H1 (cell line): ENCODE measurements around the gene SMCHD1. TPM values are rescaled to one million over a fixed set of nuclear protein-coding genes. Genes with fewer than 3 reads are reported as not detected.

Experiments
- CTCF ChIA-PET: fragments of 300-600 bp; sonication (Branson Sonifier 250); formaldehyde crosslinking; loops from one replicate; lab custom pipeline; 2021; ENCODE audit not compliant: partially characterized antibody; lab: Charles Lee
- POLR2A ChIA-PET: fragments of 300-600 bp; sonication (Branson Sonifier 250); formaldehyde crosslinking; loops from one replicate; lab custom pipeline; 2021; ENCODE audit warnings: inconsistent platforms; ENCODE audit not compliant: partially characterized antibody; lab: Charles Lee
- DNase-seq, 2 experiments: peaks; one replicate each; pipeline versions ENCODE4 v3.0.0 to v3.0.0-alpha.2; 2010 to 2022; ENCODE audit warnings: low spot score in 2 of 2, low read depth in 1 of 2, mixed read lengths in 1 of 2
- FAIRE-seq: peaks from 2 replicates; lab custom pipeline; 2011; peaks lifted over from hg19 to GRCh38; lab: Jason Lieb, UNC
- H2AFZ ChIP-seq: 2 replicates; pipeline ENCODE4 v1.8.1; 2012; ENCODE audit warnings: low read length, inconsistent platforms
- H2AK5ac ChIP-seq: 2 replicates; pipeline ENCODE4 v1.6.1; 2013; ENCODE audit warnings: low read depth, low read length
- H2BK120ac ChIP-seq: replicated peaks from 2 replicates; pipeline ENCODE3; 2013; ENCODE audit warnings: low read depth, low read length, inconsistent platforms
- H2BK12ac ChIP-seq: 2 replicates; pipeline ENCODE4 v1.6.1; 2013; ENCODE audit warnings: low read depth, low read length
- H2BK15ac ChIP-seq: 2 replicates; pipeline ENCODE4 v1.6.1; 2013; ENCODE audit warnings: low read length
- H2BK20ac ChIP-seq: 2 replicates; pipeline ENCODE4 v1.6.1; 2013; ENCODE audit warnings: low read length
- H2BK5ac ChIP-seq: 2 replicates; pipeline ENCODE4 v1.6.1; 2013; ENCODE audit warnings: low read depth, low read length
- H3K14ac ChIP-seq: 2 replicates; pipeline ENCODE4 v1.6.1; 2013; ENCODE audit warnings: inconsistent platforms; ENCODE audit not compliant: insufficient read length
- H3K18ac ChIP-seq: 2 replicates; pipeline ENCODE4 v1.6.1; 2013; ENCODE audit warnings: low read length; ENCODE audit errors: extremely low read depth
- H3K23ac ChIP-seq: 2 replicates; pipeline ENCODE4 v1.6.1; 2013; ENCODE audit warnings: inconsistent platforms; ENCODE audit not compliant: insufficient read length
- H3K23me2 ChIP-seq: 2 replicates; pipeline ENCODE4 v1.6.1; 2013; ENCODE audit warnings: low read depth, low read length
- H3K27ac ChIP-seq: 2 replicates; pipeline ENCODE4 v1.6.1; 2011; ENCODE audit warnings: low read depth, low read length, inconsistent platforms
- H3K27me3 ChIP-seq, 4 experiments: replicated peaks in 1 of 4; 1 replicate in 1 of 4; 2 replicates in 3 of 4; pipeline versions ENCODE4 v1.6.1 to v1.8.1; 2011 to 2013; ENCODE audit warnings: low read length in 3 of 4, mild to moderate bottlenecking in 3 of 4, inconsistent platforms in 2 of 4, mixed read lengths in 2 of 4, moderate library complexity in 1 of 4; ENCODE audit not compliant: control insufficient read depth in 3 of 4, insufficient read depth in 3 of 4; ENCODE audit errors: extremely low read depth in 1 of 4
- H3K36me3 ChIP-seq, 4 experiments: 2 replicates each; pipeline versions ENCODE4 v1.6.1 to v1.8.1; 2011 to 2013; ENCODE audit warnings: mild to moderate bottlenecking in 4 of 4, low read length in 3 of 4, moderate library complexity in 2 of 4, control low read depth in 1 of 4, inconsistent platforms in 1 of 4; ENCODE audit not compliant: insufficient read depth in 4 of 4, control insufficient read depth in 2 of 4
- H3K4ac ChIP-seq: replicated peaks from 2 replicates; pipeline ENCODE3; 2013; ENCODE audit warnings: low read length, low read depth, mixed read lengths, inconsistent platforms; ENCODE audit not compliant: insufficient read length
- H3K4me1 ChIP-seq, 4 experiments: replicated peaks in 1 of 4; 1 replicate in 1 of 4; 2 replicates in 3 of 4; pipeline versions ENCODE4 v1.6.1 to v1.8.1; 2011 to 2013; ENCODE audit warnings: low read length in 3 of 4, inconsistent platforms in 2 of 4, mixed read lengths in 1 of 4; ENCODE audit not compliant: insufficient read depth in 4 of 4, control insufficient read depth in 3 of 4
- H3K4me2 ChIP-seq, 2 experiments: 2 replicates each; pipeline versions ENCODE4 v1.6.1 to v1.8.1; 2011 to 2013; ENCODE audit warnings: low read depth in 2 of 2, low read length in 2 of 2, control low read depth in 1 of 2, inconsistent platforms in 1 of 2, mild to moderate bottlenecking in 1 of 2; ENCODE audit not compliant: insufficient read depth in 1 of 2
- H3K4me3 ChIP-seq, 4 experiments: fragments of 200-600, 300-600 bp in 1 of 4; sonication (generic), shearing (Covaris generic), sonication (Bioruptor Twin) in 1 of 4; 2 replicates each; pipeline versions ENCODE4 v1.5.1 to v1.8.1; 2011 to 2016; ENCODE audit warnings: low read length in 4 of 4, low read depth in 3 of 4, control low read depth in 2 of 4, inconsistent platforms in 2 of 4, mild to moderate bottlenecking in 2 of 4, mixed read lengths in 1 of 4, moderate library complexity in 1 of 4; ENCODE audit not compliant: insufficient read depth in 2 of 4; ENCODE audit errors: extremely low read depth in 1 of 4
- H3K56ac ChIP-seq: replicated peaks from 2 replicates; pipeline ENCODE3; 2013; ENCODE audit warnings: low read depth, mild to moderate bottlenecking, mixed read lengths, low read length, inconsistent platforms; ENCODE audit not compliant: insufficient read length
- H3K79me1 ChIP-seq: 2 replicates; pipeline ENCODE4 v1.6.1; 2013; ENCODE audit warnings: low read depth, low read length, control low read depth
- H3K79me2 ChIP-seq, 2 experiments: 2 replicates each; pipeline versions ENCODE4 v1.6.1 to v1.8.1; 2012 to 2013; ENCODE audit warnings: low read length in 2 of 2, mild to moderate bottlenecking in 2 of 2, inconsistent platforms in 1 of 2; ENCODE audit not compliant: insufficient read depth in 2 of 2, control insufficient read depth in 1 of 2
- H3K9ac ChIP-seq, 4 experiments: replicated peaks in 1 of 4; 1 replicate in 1 of 4; 2 replicates in 3 of 4; pipeline versions ENCODE4 v1.6.1 to v1.8.1; 2011 to 2013; ENCODE audit warnings: low read depth in 3 of 4, low read length in 3 of 4, control low read depth in 2 of 4, mild to moderate bottlenecking in 2 of 4, moderate library complexity in 2 of 4, inconsistent platforms in 1 of 4; ENCODE audit errors: extremely low read depth in 1 of 4
- H3K9me3 ChIP-seq, 2 experiments: 2 replicates each; pipeline versions ENCODE4 v1.6.1 to v1.8.1; 2012 to 2013; ENCODE audit warnings: mild to moderate bottlenecking in 2 of 2, moderate library complexity in 2 of 2, control low read depth in 1 of 2, inconsistent platforms in 1 of 2, low read depth in 1 of 2, low read length in 1 of 2, mixed read lengths in 1 of 2; ENCODE audit not compliant: insufficient read depth in 2 of 2
- H4K20me1 ChIP-seq, 2 experiments: replicated peaks in 1 of 2; 2 replicates each; pipeline versions ENCODE3 to v1.8.1; 2011 to 2013; ENCODE audit warnings: inconsistent platforms in 2 of 2, low read length in 2 of 2, mild to moderate bottlenecking in 1 of 2; ENCODE audit not compliant: insufficient read depth in 2 of 2, control insufficient read depth in 1 of 2
- H4K5ac ChIP-seq: 2 replicates; pipeline ENCODE4 v1.6.1; 2013; ENCODE audit warnings: low read length, low read depth, mixed read lengths, inconsistent platforms; ENCODE audit not compliant: insufficient read length
- H4K8ac ChIP-seq: 2 replicates; pipeline ENCODE4 v1.8.0; 2013; ENCODE audit warnings: mild to moderate bottlenecking, moderate library complexity, low read length, inconsistent platforms; ENCODE audit not compliant: insufficient read depth; ENCODE audit errors: extremely low read depth
- H4K91ac ChIP-seq: replicated peaks from 2 replicates; pipeline ENCODE3; 2013; ENCODE audit warnings: low read length, mixed read lengths, inconsistent platforms; ENCODE audit not compliant: insufficient read length
- BACH1 ChIP-seq: IDR thresholded peaks from 2 replicates; pipeline ENCODE4 v1.6.1; 2012; ENCODE audit warnings: low read length, improper control_type of control experiment
- BRCA1 ChIP-seq: IDR thresholded peaks from 2 replicates; pipeline ENCODE4 v1.6.1; 2012; ENCODE audit warnings: low read depth, low read length, improper control_type of control experiment
- CEBPB ChIP-seq: IDR thresholded peaks from 2 replicates; pipeline ENCODE4 v1.6.1; 2012; ENCODE audit warnings: low read depth, low read length
- CHD1 ChIP-seq: IDR thresholded peaks from 2 replicates; pipeline ENCODE4 v1.6.1; 2012; ENCODE audit warnings: low read depth, low read length, improper control_type of control experiment
- CHD2 ChIP-seq: IDR thresholded peaks from 2 replicates; pipeline ENCODE4 v1.6.1; 2012; ENCODE audit warnings: low read length, improper control_type of control experiment
- CTBP2 ChIP-seq: IDR thresholded peaks from 2 replicates; pipeline ENCODE4 v1.7.0; 2011; ENCODE audit warnings: borderline replicate concordance, mild to moderate bottlenecking, moderate library complexity, mixed read lengths, low read length; ENCODE audit not compliant: insufficient read depth, insufficient read length
- EGR1 ChIP-seq: IDR thresholded peaks from 2 replicates; pipeline ENCODE4 v1.6.1; 2011; ENCODE audit warnings: low read depth, low read length, borderline replicate concordance
- HDAC2 ChIP-seq, 2 experiments: fragments of 300-600 bp in 1 of 2; sonication (generic) in 1 of 2; IDR thresholded peaks; 2 replicates each; pipeline ENCODE4 v1.6.1; 2011 to 2012; ENCODE audit warnings: low read depth in 2 of 2, low read length in 2 of 2, mild to moderate bottlenecking in 2 of 2, moderate library complexity in 2 of 2, borderline replicate concordance in 1 of 2, inconsistent platforms in 1 of 2
- JUN ChIP-seq: IDR thresholded peaks from 2 replicates; pipeline ENCODE4 v1.6.1; 2011; ENCODE audit warnings: low read depth, mild to moderate bottlenecking, improper control_type of control experiment, low read length
- KDM5A ChIP-seq: fragments of 200-600 bp; IDR thresholded peaks from 2 replicates; pipeline ENCODE4 v1.7.1; 2012; ENCODE audit warnings: mild to moderate bottlenecking, low read length, inconsistent platforms, mixed read lengths
- POLR2A ChIP-seq, 2 experiments: IDR thresholded peaks; 1 replicate in 1 of 2; 2 replicates in 1 of 2; pipeline ENCODE4 v1.6.1; 2011; ENCODE audit warnings: low read depth in 2 of 2, low read length in 2 of 2, mild to moderate bottlenecking in 2 of 2; ENCODE audit errors: control extremely low read depth in 1 of 2
- POLR2AphosphoS5 ChIP-seq: IDR thresholded peaks from 2 replicates; pipeline ENCODE4 v1.6.1; 2011; ENCODE audit warnings: low read depth, low read length
- RFX5 ChIP-seq: IDR thresholded peaks from 2 replicates; pipeline ENCODE4 v1.6.1; 2011; ENCODE audit warnings: low read depth, low read length, improper control_type of control experiment, borderline replicate concordance
- SIX5 ChIP-seq: IDR thresholded peaks from 2 replicates; pipeline ENCODE4 v1.6.1; 2011; ENCODE audit warnings: mild to moderate bottlenecking, low read depth, low read length
- TAF7 ChIP-seq: optimal IDR thresholded peaks from 2 replicates; pipeline ENCODE3; 2011; ENCODE audit warnings: low read depth, mild to moderate bottlenecking, inconsistent platforms, low read length, moderate library complexity, borderline replicate concordance
- TBP ChIP-seq: IDR thresholded peaks from 2 replicates; pipeline ENCODE4 v1.6.1; 2011; ENCODE audit warnings: low read depth, low read length, improper control_type of control experiment
- WGBS, 2 experiments: shearing (Covaris generic) in 1 of 2; methylation state at CpG; one replicate each; pipeline versions ENCODE4 v1.1.6 to v1.1.7; 2013 to 2015; ENCODE audit warnings: low lambda C conversion rate in 2 of 2, mixed read lengths in 2 of 2, inconsistent platforms in 1 of 2, low coverage in 1 of 2, missing lambda C conversion rate in 1 of 2; ENCODE audit not compliant: insufficient replicate concordance in 2 of 2, insufficient coverage in 1 of 2, insufficient read length in 1 of 2; ENCODE audit errors: extremely low coverage in 1 of 2, missing lambda C conversion rate in 1 of 2; 5-methylcytosine and 5-hydroxymethylcytosine counted together
- polyA plus RNA-seq, 7 experiments: library from polyadenylated mRNA; depleted of rRNA in 3 of 7; stranded (reverse) in 5 of 7; unstranded in 2 of 7; fragments of >200 nt in 5 of 7; fragments of 200-250 nt in 2 of 7; gene quantifications; 1 replicate in 5 of 7; 2 replicates in 1 of 7; 4 replicates in 1 of 7; pipeline versions ENCODE4 v1.2.1 to v1.2.3, GENCODE V29; 2011 to 2013; ENCODE audit warnings: missing spikeins in 2 of 7, mixed read lengths in 2 of 7
- total RNA-seq: library from RNA; stranded (reverse); fragmentation: NEBNext Ultra II Directional; extraction: Animal tissue kit (Norgen Biotek cat#: 25700); gene quantifications from 2 replicates; pipeline ENCODE4 v1.2.1, GENCODE V29; 2021

SMCHD1 gene
- total and polyA plus RNA-seq, 2 of the 8 experiments (the other 6 are each of a cell fraction or from before 2014, with no cell fraction given): 9.3 to 32.0 TPM

GRCh38 chr18:2655954-2656236, 369 bp downstream of the SMCHD1 start:
- Histone ChIP-seq H3K9ac (peak overlapping the region; percentile 62 to 95 (median 86)), H2BK20ac (no peak overlapping the region), H3K36me3 (no peaks in the 10 kb centered on the region), H2BK5ac (no peak overlapping the region), H3K27me3 (peaks cover 3 to 25% (median 22%) of the 10 kb centered on the region in 4 experiments), H4K91ac (no peak overlapping the region), H4K5ac (no peak overlapping the region), H2AK5ac (no peak overlapping the region), H3K14ac (no peak overlapping the region), H3K23me2 (peaks cover 21% of the 10 kb centered on the region), H3K27ac (peak overlapping the region; percentile 69; the same call in 1 of the 2 replicates), H2BK120ac (no peak overlapping the region), H3K9me3 (no peaks in the 10 kb centered on the region), H3K79me1 (peaks cover 6% of the 10 kb centered on the region; the same call in 1 of the 2 replicates), H3K79me2 (peaks cover 0 to 45% of the 10 kb centered on the region in 2 experiments; a peak in 2 of 4 replicates), H3K4me3 (peak overlapping the region; percentile 66 to 97 (median 86)), H4K20me1 (peaks cover 9 to 13% of the 10 kb centered on the region in 2 experiments), H3K23ac (no peak overlapping the region), H2AFZ (no peak overlapping the region), H3K4me1 (peaks cover 0 to 9% (median 4%) of the 10 kb centered on the region in 4 experiments; a peak in 5 of 7 replicates), H3K18ac (peak overlapping the region; percentile 90; the same call in 1 of the 2 replicates), H3K56ac (peak overlapping the region; percentile 69), H3K4me2 (peak overlapping the region; percentile 89 to 91), H2BK15ac (no peak overlapping the region), H2BK12ac (no peak overlapping the region), H3K4ac (no peak overlapping the region), H4K8ac (peak overlapping the region; percentile 85; the same call in 1 of the 2 replicates)
- DNase-seq (no peak), FAIRE-seq (no peak)
- POLR2A ChIA-PET: interaction anchor here (0.7 to 2.0 kb wide), 20 partner anchors 8 to 590 kb away, joined by 3 to 9 read pairs (median 4); partner anchors contain the start of genes METTL4 and NDC80
- CTCF ChIA-PET: no interaction called here
- 1% methylated on average over 30 of the region's 37 CpGs; no CpG with 5 or more reads in 1 of the 2 experiments for WGBS, 2 experiments
- TF ChIP-seq JUN (no peak), HDAC2 (IDR thresholded peaks at IDR 0.05; ENCODE audit: borderline replicate concordance in 1 of 2, low read depth in 2 of 2, low read length in 2 of 2) (no peak), RFX5 (no peak), EGR1 (no peak), CEBPB (no peak), BACH1 (no peak), BRCA1 (no peak), CHD1 (no peak), POLR2AphosphoS5 (no peak), CHD2 (no peak), KDM5A (no peak), TAF7 (peak; percentile 22), CTBP2 (no peak), SIX5 (no peak), TBP (0 out of 2 replicates have a peak, but pooled peaks have one; percentile 4), POLR2A (IDR thresholded peaks at IDR 0.05; ENCODE audit: control extremely low read depth in 1 of 2, low read depth in 2 of 2, low read length in 2 of 2) (peak in 1 of 2 experiments; percentile 13; a peak in 1 of 3 replicates)
